ENCODE data around the gene MITF.

The MITF gene

DNA sequence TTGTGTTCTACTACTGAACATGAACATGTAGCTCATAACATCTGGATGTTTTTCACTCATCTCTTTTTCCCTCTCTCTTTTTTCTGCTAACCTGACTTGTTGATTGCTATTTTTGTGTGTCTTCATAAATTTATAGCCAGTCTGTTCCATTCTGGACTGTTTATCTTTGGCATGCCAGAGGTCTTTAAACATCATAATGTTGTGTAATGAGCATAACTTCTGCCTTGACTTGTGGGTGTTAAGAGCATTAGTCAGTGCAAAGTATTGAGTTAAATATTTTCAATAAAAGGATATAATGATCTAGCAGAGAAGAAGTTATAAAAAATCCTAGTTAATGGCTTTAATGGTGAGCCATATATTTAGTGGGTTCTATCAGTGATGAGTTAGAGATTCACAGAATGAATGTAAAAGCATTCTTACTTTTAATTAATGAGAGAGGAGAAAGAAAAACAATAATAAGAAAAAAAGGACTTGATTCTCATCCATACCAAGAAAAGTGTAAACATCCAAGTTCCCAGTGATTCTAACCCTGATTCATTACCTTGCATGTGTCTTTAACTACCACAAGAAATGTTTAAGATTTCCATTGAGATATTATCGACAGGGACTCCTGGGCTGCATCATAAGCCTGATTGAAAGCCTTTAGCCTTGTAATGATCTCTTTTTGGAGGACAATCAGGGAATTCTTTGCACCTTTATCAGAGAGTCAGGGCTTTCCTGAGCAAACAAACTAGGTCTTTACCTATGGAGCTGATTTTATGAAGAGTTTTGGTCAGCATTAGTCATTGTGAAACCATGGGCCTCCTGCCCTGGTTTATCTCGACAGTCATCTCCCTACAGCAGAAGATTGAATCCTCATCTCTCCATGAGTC lies 22.9 kb downstream of the MITF start:
- DNase-seq, result no peak

DNA sequence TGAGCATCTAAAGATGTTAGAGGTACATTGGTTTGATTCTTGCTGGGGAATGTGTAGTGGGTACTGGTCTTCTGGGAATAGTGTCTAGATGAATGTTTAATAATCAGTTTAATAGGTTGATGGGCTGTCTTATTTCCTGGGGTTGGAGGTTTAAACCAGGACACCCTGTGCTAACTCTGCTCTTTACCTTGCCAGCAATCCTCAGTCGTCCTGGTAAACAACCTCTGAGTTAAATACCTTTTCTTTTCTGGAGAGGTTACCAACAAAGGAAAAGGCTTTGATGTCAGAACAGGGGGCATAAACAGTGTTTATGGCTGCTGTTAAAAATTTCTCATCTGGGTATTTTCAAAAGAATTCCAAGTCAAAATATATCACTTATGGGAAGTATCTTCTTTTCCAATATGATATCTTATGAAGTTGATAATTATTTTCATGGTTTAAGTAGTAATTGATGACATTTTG lies 23.5 kb downstream of the MITF start:
- DNase-seq, result no peak

DNA sequence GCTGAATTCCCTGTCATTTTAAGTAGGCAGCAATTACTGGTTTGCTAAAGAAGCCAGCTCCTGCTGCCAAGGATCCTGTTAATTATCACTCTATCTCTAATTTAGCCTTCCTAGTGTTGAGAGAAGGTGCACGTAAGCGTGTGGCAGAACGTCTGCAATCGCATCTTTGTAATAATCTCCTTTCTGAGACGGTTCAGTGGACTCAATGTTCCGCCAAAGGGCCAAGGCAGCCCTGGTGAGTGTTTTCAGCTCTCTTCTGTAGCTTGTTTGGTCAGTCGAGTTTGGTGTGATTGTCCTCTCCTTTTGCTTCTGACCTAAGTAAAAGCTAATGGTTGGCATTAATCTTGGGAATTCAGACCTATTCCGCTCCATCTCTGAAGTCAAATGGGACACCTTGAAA lies 24.2 kb downstream of the MITF start:
- DNase-seq, result no peak

DNA sequence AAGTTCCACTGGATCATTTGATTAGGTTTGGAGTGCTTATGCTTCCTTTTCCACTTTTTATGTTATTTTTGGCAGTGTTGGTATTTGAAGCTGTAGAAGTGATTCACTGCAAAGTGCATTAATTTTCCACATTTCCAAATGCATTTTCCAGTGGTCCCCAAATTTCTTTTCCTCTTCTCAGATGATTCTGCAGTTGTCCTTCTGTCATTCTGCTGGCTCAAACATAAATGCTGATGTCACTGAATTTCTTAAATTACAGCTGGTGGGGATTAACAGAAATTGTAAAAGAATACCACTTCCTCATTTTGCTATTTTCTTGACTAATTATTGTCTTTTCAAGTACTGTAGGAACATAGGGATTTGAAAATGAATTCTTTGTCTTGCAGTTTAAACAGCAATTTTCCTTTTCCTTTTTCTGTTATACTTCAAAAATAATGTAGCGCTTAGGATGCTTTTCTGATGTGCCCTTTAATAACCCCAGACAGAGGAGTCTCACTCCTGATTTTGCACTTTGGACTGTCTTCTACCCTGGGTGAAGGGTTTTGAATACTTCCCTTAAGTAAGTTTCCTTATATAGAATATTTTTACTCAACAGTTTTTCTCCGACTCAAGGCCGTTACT lies 25.0 kb downstream of the MITF start:
- DNase-seq, result no peak

DNA sequence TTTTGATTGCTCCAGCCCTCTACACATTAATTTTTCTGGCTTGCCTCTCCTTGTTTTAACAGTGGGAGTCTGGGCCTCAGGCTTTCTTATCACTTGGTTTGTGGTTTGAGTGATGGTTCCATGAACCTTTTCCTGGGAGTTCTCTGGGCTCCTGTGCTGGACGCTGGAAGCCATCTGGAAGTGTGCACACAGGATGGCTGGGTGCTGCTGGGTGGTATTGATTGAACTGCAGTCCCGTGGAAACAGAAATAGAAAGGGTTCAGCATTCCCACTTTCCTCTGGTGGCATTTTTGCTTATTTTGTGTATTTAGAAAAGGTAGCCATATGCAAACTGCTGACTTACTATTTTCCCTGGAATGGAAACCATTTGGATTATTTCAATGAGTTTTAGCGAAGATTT lies 25.6 kb downstream of the MITF start:
- no peak for DNase-seq

DNA sequence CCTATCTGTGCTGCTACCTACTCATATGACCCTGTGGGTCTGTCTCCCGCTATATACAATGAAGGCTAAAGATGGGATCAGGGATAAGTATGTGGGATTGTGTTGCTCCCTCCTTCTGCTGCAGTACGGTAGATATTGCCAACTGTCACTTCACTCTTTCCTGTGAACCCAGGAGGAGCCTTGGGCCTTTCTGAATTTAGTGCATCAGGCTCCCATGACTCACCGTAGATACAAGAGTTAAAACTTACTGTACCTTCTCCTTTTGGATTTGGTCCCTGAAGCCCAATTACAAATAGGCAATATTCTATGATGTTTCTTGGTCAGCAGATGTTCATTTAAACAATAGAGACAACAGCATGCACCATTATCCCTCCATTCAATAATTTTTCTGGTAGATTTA lies 27.4 kb downstream of the MITF start:
- no peak for DNase-seq

DNA sequence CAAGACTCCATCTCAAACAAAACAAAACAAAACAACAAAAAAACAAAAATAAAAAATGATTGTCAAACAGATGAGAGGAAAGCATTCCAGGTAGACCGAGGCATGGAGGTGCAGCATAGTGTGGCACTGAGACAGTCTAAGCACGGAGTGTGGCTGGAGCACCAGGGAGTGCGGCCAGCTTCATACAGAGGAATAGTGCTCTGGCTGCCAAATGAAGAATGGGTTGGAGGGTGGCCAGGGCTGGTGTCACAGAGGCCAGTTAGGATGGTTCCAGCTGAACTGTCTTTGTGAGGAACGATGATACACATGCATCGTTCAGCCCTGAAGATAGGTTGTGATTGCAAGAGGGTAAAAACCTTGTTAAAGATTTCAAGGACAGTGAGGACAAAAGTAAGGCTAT lies 28.3 kb downstream of the MITF start:
- no peak for DNase-seq

DNA sequence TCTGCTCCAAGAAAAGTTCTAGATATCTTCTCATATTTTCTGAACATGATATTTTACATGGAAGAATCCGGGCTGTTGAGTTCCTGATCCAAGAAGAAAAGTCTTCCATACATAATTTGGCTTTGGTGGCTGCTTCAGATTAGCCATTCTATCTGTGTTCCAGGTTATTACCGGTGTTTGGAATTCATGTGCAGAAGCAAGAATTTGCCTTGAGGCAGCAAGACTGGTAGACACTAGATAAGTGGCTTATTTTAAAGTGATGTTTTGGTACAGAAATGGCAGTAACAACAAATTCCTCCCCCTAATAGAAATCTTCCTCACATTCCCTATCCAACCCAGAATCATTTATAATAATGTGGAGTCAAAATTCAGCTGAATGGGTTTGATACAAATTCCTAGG lies 29.2 kb downstream of the MITF start:
- no peak for DNase-seq

DNA sequence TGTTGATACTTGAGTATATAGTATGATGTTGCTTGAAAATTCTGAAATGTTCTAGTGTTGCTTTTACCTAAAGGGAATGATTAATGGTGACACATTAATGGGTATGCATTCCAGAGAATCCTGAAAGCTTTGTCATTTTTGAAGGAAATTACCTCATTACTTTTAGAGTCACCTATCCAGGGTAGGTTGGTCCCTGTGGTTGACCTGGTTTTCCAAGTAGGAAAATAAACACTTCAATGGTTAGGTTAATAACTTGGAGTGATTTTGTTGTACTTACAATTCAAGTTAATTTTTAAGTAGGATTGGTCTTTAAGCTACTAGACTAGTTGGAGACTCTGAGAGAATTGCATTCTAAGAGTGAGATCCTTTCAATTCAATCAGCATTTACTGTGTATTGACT lies 31.0 kb downstream of the MITF start:
- DNase-seq, result no peak

DNA sequence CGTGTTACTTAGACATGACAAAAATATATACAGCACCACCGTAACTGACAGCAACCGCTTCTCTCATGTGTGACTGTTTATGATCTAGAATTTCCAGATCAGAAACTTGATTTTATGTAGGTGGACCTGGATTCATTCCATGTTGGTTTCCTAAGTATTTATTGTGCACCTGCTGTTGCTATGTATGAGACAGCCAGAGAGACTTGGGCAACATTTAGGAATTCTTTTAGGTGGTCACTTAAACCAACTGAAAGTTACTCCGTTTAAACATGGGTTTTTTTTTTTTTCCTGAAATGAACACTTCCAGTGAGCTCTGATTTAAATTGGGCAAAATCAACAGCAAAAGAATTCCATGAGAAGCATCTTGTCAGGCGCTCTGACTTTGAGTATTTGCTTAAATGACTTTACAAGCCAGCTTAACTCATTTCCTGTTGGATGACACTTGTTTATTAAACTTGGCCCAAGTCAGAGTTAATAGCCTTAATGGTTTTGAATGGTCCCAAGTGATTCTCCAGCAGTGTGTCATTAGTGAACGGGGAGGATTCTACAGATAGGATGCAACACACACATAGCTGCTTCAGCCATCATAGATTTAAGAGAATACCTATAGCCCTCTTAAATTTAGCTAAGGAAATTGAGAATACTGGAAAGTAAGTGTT lies 31.8 kb downstream of the MITF start:
- DNase-seq, result no peak

DNA sequence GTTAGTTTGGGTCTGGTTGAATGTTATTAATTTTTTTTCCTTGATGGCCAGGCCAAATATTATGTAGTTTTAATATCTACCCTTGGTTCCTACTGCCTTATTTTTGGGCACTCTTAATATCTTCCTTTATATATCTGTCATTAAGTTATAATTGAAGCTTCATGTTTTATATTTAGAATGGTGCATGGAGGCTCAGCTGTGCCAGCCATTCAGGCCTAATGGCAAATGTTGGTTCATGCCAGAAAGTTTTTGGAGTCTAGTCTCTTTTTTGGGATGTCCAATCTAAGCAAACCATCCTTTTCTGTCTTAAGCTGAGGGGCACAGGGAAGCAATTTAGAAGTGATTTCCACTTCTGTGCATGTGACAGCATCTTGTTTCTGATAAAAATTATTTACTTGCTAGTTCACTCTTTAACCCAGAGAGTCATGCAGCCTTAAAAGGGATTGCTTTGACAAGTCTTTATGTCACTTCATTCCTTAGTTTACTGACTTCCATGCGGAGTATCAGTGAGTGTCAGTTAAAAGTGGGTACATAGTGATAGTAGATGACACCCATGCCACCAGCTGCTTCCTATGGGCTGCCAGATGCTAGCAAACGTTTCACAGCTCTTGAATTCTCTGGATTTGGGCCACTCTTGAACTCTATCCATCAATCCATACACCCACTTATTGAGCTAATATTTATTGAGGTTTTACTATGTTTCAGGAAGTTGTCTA lies 33.0 kb downstream of the MITF start:
- DNase-seq, result no peak

DNA sequence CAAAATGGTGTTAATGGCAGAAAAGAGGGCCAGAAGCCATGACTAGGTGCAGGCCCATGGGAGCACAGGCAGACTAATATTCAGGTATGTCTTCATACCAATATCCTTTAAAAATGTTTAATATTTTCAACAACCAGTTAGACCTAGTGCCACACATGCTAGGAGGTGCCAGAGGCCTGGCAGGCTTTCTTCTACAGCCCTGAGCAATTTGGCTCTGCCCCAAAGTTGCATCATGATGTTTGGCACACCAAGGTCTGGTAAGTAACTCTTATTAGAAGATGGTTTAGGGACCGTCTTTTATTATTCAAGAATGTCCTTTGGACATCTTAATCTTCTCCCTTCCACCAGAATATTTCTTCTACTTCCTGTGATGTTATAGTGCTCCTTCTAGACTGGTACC lies 34.8 kb downstream of the MITF start:
- no peak for DNase-seq

DNA sequence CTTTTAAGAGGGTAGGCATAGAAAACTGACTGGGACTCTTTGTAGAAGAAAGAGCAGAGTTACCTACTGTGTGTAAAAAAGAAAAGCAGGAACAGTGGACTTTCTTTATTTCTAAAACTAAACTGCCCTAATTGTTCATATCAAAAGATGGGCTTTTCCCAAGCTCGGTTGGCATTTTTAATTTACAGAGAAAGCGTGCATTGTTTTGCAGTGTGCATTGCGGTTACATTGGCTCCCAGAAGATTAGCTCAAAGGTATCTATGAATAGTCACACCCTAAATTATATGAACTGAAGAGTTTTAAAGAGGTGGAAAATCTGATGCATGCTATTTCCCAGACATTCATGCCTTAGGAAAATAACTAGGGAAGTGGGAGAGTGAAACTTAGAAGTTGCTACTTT lies 36.5 kb downstream of the MITF start:
- no peak for DNase-seq

DNA sequence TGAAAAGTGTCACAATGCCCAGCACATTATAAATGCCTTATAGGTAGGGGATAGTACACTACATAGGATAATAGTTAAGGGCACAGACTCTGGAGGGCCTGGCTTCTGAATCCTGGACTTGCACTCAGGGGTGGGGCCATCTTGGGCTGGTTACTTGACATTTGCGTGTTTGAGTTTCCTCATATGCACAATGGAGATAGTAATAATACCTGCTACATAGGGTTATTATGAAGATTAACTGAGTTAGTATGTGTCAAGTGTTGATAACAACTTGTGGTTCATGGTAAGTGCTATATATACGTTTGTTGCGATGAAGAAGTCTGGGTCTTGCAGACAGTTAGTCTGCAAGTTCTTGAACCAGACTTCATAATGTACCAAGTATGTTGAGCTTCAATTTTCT lies 37.0 kb downstream of the MITF start:
- no peak for DNase-seq

DNA sequence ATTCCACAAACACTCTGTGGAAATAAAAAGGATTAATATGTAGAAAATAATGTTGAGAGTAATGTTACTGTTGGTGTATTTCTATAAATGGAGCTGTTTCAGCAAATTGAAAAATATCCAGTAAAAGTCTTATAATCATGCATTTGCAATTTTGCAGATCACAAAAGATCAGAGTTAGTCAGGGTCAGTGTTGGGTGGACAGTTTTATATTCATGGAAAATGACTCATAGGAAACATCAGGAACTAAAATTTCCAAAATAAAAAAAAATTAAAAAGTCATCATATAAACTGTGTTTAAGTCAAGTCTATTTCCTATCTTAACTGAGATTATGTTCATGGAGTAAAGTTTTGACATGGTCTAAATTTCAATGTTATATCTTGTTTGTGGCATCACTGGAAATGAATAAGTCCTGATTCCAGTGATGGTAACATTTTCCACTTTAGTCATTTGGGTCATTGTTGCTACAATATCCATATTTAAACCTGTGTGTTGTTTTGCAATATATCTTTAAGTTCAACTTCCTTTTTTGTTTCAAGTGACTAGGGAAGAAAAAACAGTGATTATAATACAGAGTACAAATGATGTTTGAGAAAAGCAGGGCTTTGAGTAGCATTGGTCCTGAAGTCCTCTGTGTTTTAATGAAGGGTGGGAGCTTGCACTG lies 37.8 kb downstream of the MITF start:
- no peak for DNase-seq

DNA sequence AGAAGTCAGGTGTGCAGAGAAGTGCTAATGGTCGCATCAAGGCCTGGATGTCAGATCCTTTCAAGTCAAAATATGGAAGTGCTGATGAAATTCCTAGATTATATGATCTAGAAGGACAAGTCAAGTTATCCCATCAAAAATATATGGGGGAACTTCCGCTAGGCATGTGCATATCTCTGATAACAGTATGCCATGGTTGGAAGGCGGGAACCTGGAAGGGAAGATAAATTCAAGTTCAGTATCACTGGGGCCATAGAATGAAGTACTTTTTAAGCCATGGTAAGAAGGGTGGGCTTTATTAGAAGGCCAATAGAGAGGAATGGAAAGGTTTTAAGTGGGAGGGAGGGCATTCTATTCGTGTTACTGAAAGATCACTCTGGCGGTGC lies 38.3 kb downstream of the MITF start:
- DNase-seq, result no peak

DNA sequence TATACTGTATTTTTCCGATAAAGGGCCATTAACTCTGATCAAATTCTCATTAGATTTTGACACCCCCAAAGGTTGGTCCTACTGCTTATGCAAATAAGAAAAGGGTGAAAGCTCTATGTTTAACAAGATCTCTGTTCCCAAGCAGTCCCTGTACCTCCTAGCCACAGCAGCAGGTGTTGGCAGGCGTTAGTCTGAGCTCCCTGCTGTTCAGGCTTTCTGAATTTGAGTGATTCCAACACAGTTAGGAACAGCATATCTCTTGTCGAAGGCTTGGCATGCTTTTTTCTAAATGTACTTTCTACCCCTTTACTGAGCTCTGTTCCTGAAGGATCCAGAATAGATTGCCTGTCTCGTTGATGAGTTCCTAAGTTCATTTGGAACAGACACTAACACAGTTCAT lies 42.3 kb downstream of the MITF start:
- no peak for DNase-seq

DNA sequence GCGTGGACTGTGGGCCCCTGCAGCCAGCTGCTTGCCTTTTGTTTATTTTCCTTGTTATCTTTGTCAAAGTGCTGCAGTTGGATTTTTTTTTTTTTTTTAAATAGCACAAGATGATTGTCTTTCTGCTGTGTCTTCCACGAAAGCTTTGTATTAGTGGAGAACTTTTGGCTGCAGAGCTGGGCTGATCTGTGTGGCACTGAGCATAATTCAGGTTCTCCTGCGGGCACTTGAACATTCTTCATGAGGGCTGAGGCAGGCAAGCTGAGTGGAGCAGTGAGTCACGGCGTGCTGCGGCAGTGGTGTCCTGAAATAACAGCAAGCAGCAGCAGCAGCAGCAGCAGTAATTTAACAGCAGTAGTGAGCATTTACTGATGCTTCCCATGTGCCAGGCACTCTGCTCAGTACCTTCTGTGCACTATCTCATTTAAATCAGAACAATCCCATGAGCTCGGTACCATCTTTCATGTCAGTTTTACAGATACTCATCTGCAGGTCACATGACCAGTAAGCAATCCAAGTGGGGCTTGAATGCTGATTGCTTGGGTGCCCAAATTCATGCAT lies 45.8 kb downstream of the MITF start:
- peak; percentile 10 for DNase-seq

DNA sequence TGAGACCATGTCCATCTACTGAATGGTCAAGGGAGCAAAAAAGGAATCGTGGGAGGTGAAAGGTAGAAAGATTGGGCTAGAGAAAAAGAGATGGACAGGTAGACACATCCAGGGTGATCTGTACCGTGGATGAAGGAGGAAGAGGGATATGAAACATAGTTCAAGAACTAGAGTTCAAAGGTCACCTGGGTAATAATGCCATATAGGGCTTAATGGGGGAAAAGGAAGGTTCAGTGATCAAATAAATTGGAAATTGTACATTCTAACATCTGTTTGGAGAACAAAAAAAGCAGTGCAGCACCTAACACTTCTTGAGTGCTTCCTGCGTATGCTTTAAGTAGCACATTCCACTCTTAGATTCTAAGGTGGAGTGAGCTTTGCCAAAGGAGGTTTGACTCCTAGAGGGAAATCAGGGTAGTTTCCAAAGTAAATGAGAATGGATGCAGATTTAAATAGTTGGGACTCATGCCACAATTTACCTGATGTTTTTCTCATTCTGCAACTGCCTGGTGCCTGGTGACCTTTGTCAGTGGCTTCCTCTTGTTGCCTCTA lies 46.6 kb downstream of the MITF start:
- no peak for DNase-seq

DNA sequence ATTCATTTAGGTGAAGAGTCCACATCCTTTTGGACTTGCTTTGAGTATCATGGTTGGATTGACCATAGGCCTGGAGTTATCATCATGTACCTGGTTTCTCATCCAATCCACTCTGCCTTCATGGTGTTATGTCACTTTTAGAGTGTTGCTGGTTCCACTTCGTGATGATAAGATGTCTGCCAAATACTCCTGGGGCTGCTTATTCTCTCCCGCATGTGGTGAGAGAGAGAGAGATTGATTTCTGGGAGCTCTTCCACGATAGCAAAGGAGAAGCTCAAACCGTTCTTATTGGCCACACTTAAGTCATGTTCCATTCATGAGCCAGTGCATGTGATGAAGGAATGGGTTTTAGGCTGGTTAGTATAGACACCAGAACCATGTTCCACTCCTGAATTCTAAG lies 47.6 kb downstream of the MITF start:
- no peak for DNase-seq

DNA sequence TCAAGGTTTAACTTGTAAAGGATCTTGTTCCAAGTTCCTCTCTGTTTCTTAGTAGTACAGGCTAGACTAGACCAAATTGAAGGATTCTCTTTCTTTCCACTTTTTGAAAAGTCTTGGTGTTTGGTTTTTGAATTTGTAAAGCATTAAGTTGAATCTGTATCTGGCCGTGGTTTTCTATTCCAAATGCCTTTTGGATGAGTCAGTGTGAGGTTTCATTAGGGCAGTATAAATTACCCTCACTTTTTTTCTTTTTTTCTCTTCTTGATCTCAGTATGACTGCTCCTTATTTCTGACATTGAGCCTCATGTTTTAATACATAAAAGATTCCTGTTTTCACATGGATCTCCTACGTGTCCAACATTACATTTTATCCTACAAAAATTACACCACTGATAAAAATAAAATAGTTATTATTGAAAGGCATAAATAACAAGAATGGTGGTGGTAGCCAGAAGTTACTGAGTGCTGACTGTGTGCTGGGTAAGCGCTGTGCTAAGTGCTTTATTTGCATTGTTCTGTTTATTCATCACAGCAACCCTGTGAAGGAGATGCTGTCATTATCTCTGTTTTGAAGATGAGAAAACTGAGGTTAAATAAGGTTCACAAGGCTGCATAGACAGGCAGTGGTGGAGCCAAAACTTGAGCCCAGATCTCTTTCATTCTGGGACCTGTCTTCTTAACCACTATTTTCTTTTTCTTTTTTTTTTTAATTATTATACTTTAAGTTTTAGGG lies 48.3 kb downstream of the MITF start:
- DNase-seq, result peak; percentile 16

DNA sequence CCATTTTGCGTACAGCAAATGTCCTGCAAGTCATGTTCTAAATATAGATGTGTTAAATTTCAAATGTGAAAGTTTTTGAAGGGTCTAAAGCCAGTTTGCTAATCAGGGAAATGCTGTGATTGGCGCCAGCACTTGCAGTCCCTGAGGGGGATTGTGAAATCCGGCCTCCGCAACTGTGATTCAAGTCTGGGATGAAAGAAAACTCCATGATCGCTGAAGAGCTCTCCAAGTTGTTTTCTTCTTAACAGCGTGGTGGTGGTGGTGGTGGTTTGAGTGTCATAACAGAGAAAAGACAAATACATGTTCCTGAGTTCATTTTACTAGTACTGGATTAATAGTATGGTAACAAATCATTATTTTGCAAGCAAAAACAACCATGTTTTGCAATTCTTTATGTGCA lies 51.8 kb downstream of the MITF start:
- DNase-seq, result peak; percentile 20
